Cardiac muscle cell (in vitro differentiated cells and primary cell): ENCODE results near the gene ATG13. TPM values are rescaled to one million over a fixed set of nuclear protein-coding genes. Genes with fewer than 3 reads are reported as not detected.

Experiments
- DNase-seq, 2 donors: peaks; one replicate each; pipeline versions ENCODE4 v3.0.0 to v3.0.0-alpha.2; 2010 to 2017; ENCODE audit warnings: low read depth in 1 of 2, low spot score in 1 of 2
- H3K27ac ChIP-seq: fragments of 200-600 bp; sonication (generic); 2 replicates; pipeline ENCODE4 v1.5.1; 2016
- H3K27me3 ChIP-seq: fragments of 200-600 bp; sonication (generic); 2 replicates; pipeline ENCODE4 v1.6.0; 2016; ENCODE audit warnings: control low read depth
- H3K36me3 ChIP-seq: fragments of 200-600 bp; sonication (generic); 2 replicates; pipeline ENCODE4 v1.5.1; 2016; ENCODE audit warnings: control low read depth
- H3K4me1 ChIP-seq: fragments of 200-600 bp; sonication (generic); 2 replicates; pipeline ENCODE4 v1.8.1; 2017; ENCODE audit warnings: low read depth, mild to moderate bottlenecking, mixed run types
- H3K4me3 ChIP-seq: fragments of 200-600 bp; sonication (generic); 2 replicates; pipeline ENCODE4 v1.5.1; 2016; ENCODE audit warnings: mild to moderate bottlenecking
- H3K9me3 ChIP-seq: fragments of 200-600 bp; sonication (generic); 2 replicates; pipeline ENCODE4 v1.5.1; 2017; ENCODE audit warnings: low read depth, mild to moderate bottlenecking, control low read depth
- polyA plus RNA-seq: library from polyadenylated mRNA; unstranded; fragments of >200 nt; fragmentation: Nextera tagmentation; extraction: Ambion mirVana; gene quantifications from 2 replicates; pipeline ENCODE4 v1.2.1, GENCODE V29; 2016
- total RNA-seq: library from RNA; depleted of rRNA; stranded (reverse); fragments of >200 nt; gene quantifications from 2 replicates; pipeline ENCODE4 v1.2.3, GENCODE V29; 2016
- TF ChIP-seq, protein P1 (sequence below): IDR thresholded peaks from 2 replicates; pipeline ENCODE4 v1.5.1; 2012; ENCODE audit warnings: low read depth, mild to moderate bottlenecking, low read length

ATG13 gene
- total and polyA plus RNA-seq, 2 experiments from 2014 or later = 56.8 to 78.5 TPM

DNA sequence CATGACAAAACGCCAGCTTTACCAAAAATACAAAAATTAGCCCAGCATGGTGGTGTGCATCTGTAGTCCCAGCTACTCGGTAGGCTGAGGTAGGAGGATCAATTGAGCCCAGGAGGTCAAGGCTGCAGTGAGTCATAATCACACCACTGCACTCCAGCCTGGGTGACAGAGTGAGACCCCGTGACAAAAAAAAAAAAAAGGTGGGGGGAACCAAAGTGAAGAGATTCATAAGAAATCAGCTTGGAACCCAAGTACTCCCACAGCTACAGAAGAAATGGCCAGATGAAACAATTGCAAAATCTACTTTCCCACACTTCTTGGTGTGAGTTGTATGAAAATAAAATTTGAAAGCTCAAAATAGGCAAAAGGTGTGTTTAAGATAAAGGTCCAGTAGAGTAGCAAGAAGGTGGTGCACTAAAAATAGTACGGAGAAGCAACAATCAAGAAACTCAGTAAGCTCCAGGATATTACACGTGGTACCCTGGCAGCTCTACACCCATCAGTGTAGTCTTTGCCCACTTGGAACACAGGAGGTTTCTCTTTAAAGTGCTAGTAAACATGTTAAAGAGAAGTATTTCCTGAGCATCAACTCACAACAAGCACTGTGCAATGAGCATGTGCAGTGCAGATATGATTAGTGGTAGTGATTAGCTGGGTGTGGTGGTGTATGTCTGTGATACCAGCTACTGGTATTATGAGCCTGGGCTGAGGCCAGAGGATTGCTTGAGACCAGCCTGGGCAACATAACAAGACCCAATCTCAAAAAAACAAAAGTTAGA, 5.6 kb upstream of the ATG13 start:
- Histone ChIP-seq H3K27ac (peak overlapping the region; percentile 48), H3K4me1 (peaks cover 10% of the 10 kb centered on the region)

DNA sequence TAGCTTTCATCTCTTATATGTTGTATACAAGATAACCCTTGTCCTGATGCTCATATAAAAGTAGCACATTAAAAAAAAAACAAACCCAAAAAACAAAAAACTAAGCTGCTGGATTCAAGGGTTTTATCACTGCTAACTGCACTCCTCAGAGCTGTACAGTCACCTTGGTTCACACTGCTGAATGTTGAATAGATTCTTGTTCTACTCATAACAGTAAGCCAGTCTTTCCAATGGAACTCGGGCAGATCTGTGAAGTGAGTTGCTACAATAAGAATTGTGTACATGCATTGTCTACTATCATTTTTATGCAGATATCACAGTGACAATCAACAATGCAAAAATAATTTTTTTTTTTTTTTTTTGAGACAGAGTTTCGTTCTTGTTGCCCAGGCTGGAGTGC, 5.0 kb upstream of the ATG13 start:
- TF ChIP-seq, protein P1, sequence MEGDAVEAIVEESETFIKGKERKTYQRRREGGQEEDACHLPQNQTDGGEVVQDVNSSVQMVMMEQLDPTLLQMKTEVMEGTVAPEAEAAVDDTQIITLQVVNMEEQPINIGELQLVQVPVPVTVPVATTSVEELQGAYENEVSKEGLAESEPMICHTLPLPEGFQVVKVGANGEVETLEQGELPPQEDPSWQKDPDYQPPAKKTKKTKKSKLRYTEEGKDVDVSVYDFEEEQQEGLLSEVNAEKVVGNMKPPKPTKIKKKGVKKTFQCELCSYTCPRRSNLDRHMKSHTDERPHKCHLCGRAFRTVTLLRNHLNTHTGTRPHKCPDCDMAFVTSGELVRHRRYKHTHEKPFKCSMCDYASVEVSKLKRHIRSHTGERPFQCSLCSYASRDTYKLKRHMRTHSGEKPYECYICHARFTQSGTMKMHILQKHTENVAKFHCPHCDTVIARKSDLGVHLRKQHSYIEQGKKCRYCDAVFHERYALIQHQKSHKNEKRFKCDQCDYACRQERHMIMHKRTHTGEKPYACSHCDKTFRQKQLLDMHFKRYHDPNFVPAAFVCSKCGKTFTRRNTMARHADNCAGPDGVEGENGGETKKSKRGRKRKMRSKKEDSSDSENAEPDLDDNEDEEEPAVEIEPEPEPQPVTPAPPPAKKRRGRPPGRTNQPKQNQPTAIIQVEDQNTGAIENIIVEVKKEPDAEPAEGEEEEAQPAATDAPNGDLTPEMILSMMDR = no peak
- Histone ChIP-seq H3K4me3 (no peak overlapping the region), H3K9me3 (no peaks in the 10 kb centered on the region), H3K4me1 (peaks cover 10% of the 10 kb centered on the region), H3K27ac (peak overlapping the region; percentile 48), H3K36me3 (no peaks in the 10 kb centered on the region), H3K27me3 (no peaks in the 10 kb centered on the region)
- no peak for DNase-seq

More for the DNA sequence above, 5.6 kb upstream of the ATG13 start:
- no peaks in the 10 kb centered on the region for H3K9me3 ChIP-seq
- no peaks in the 10 kb centered on the region for H3K36me3 ChIP-seq
- DNase-seq = no peak
- TF ChIP-seq, protein P1 = no peak
- H3K4me3 ChIP-seq = no peak overlapping the region
- H3K27me3 ChIP-seq = no peaks in the 10 kb centered on the region

DNA sequence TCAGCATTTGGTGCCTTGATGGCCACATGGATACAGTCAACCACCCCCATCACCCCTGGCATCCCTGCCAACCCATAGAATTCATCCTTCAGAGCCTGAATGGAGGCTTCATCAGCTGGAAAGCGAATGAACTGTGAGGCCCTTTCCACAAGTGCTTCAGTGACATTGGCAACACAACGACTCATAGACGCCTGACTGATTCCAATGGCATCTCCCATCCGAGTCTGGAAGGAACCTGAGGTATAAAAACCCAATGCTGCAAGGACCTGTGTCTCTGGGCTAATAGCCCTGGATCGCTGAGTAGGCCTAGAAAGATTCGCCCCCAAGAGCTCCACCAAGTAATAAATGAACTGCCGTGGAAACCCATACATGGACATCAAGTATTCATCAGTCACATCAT, 1.6 kb upstream of the ATG13 start:
- no peak overlapping the region for H3K4me3 ChIP-seq
- H3K27ac ChIP-seq = peak overlapping the region; percentile 98
- no peak for DNase-seq
- peaks cover 19% of the 10 kb centered on the region for H3K4me1 ChIP-seq
- no peaks in the 10 kb centered on the region for H3K27me3 ChIP-seq
- no peaks in the 10 kb centered on the region for H3K9me3 ChIP-seq
- H3K36me3 ChIP-seq = peaks cover 2% of the 10 kb centered on the region
- TF ChIP-seq, protein P1 = no peak

DNA sequence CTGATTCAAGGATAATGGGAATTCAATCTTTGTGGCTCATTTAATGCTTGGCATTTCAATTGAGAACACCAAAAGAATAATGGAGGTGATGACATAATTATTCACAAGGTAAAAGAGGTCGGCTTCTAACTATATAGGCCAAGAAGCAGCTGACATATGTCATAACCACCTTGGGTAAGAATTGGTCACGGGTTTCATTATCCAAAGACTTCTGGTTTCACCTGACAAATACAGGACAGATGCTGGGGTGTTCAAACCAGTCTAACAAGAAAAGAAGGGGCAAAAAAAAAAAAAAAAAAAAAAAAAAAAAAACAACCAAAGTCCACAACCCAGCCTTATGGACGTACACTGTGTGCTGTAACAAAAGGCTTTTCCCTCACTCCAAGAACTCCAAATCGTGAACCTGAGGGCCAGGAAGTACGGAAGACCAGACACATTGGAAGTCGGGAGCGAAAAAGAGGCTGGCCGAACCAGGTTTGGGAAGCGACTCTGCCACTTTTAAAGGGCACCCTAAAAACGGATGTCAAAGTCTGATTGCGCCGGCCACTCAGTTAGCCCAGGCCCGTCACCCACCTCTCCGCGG, 711 bp upstream of the ATG13 start:
- DNase-seq = no peak
- H3K36me3 ChIP-seq = peaks cover 4% of the 10 kb centered on the region
- peak overlapping the region; percentile 95 for H3K4me3 ChIP-seq
- H3K4me1 ChIP-seq = peaks cover 17% of the 10 kb centered on the region
- no peaks in the 10 kb centered on the region for H3K9me3 ChIP-seq
- TF ChIP-seq, protein P1 = no peak
- no peaks in the 10 kb centered on the region for H3K27me3 ChIP-seq
- peak overlapping the region; percentile 98 for H3K27ac ChIP-seq

DNA sequence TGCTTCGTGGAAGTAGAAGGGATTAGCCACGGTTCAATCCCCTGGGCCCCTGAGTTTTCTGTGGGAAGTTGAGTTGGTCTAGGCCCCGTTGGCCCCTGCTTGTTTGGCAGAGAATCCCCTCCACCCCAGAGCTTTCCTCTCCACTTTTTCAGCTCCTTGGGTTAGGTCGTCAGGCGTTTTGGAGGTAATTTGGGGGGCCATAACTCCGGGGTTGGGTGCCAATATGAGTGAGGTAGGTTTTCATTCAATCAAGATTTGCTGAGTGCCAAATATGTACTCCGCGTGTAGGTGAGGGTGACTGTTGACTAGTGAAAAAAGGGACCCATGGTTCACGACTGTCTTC, 590 bp downstream of the ATG13 start:
- Histone ChIP-seq H3K27ac (peak overlapping the region; percentile 98), H3K36me3 (peaks cover 4% of the 10 kb centered on the region), H3K4me3 (peak overlapping the region; percentile 95), H3K4me1 (peaks cover 9% of the 10 kb centered on the region), H3K27me3 (no peaks in the 10 kb centered on the region), H3K9me3 (no peaks in the 10 kb centered on the region)
- TF ChIP-seq, protein P1 = no peak
- no peak for DNase-seq
